H1 (cell line): ENCODE measurements around the gene RELB. TPM values are rescaled to one million over a fixed set of nuclear protein-coding genes. Genes with fewer than 3 reads are reported as not detected.

Experiments
- CTCF ChIA-PET: fragments of 300-600 bp; sonication (Branson Sonifier 250); formaldehyde crosslinking; loops from one replicate; lab custom pipeline; 2021; ENCODE audit not compliant: partially characterized antibody; lab: Charles Lee
- POLR2A ChIA-PET: fragments of 300-600 bp; sonication (Branson Sonifier 250); formaldehyde crosslinking; loops from one replicate; lab custom pipeline; 2021; ENCODE audit warnings: inconsistent platforms; ENCODE audit not compliant: partially characterized antibody; lab: Charles Lee
- DNase-seq, 2 experiments: peaks; one replicate each; pipeline versions ENCODE4 v3.0.0 to v3.0.0-alpha.2; 2010 to 2022; ENCODE audit warnings: low spot score in 2 of 2, low read depth in 1 of 2, mixed read lengths in 1 of 2
- FAIRE-seq: peaks from 2 replicates; lab custom pipeline; 2011; peaks lifted over from hg19 to GRCh38; lab: Jason Lieb, UNC
- H2AFZ ChIP-seq: 2 replicates; pipeline ENCODE4 v1.8.1; 2012; ENCODE audit warnings: low read length, inconsistent platforms
- H2AK5ac ChIP-seq: 2 replicates; pipeline ENCODE4 v1.6.1; 2013; ENCODE audit warnings: low read depth, low read length
- H2BK120ac ChIP-seq: replicated peaks from 2 replicates; pipeline ENCODE3; 2013; ENCODE audit warnings: low read depth, low read length, inconsistent platforms
- H2BK12ac ChIP-seq: 2 replicates; pipeline ENCODE4 v1.6.1; 2013; ENCODE audit warnings: low read depth, low read length
- H2BK15ac ChIP-seq: 2 replicates; pipeline ENCODE4 v1.6.1; 2013; ENCODE audit warnings: low read length
- H2BK20ac ChIP-seq: 2 replicates; pipeline ENCODE4 v1.6.1; 2013; ENCODE audit warnings: low read length
- H2BK5ac ChIP-seq: 2 replicates; pipeline ENCODE4 v1.6.1; 2013; ENCODE audit warnings: low read depth, low read length
- H3K14ac ChIP-seq: 2 replicates; pipeline ENCODE4 v1.6.1; 2013; ENCODE audit warnings: inconsistent platforms; ENCODE audit not compliant: insufficient read length
- H3K18ac ChIP-seq: 2 replicates; pipeline ENCODE4 v1.6.1; 2013; ENCODE audit warnings: low read length; ENCODE audit errors: extremely low read depth
- H3K23ac ChIP-seq: 2 replicates; pipeline ENCODE4 v1.6.1; 2013; ENCODE audit warnings: inconsistent platforms; ENCODE audit not compliant: insufficient read length
- H3K23me2 ChIP-seq: 2 replicates; pipeline ENCODE4 v1.6.1; 2013; ENCODE audit warnings: low read depth, low read length
- H3K27ac ChIP-seq: 2 replicates; pipeline ENCODE4 v1.6.1; 2011; ENCODE audit warnings: low read depth, low read length, inconsistent platforms
- H3K27me3 ChIP-seq, 4 experiments: replicated peaks in 1 of 4; 1 replicate in 1 of 4; 2 replicates in 3 of 4; pipeline versions ENCODE4 v1.6.1 to v1.8.1; 2011 to 2013; ENCODE audit warnings: low read length in 3 of 4, mild to moderate bottlenecking in 3 of 4, inconsistent platforms in 2 of 4, mixed read lengths in 2 of 4, moderate library complexity in 1 of 4; ENCODE audit not compliant: control insufficient read depth in 3 of 4, insufficient read depth in 3 of 4; ENCODE audit errors: extremely low read depth in 1 of 4
- H3K36me3 ChIP-seq, 4 experiments: 2 replicates each; pipeline versions ENCODE4 v1.6.1 to v1.8.1; 2011 to 2013; ENCODE audit warnings: mild to moderate bottlenecking in 4 of 4, low read length in 3 of 4, moderate library complexity in 2 of 4, control low read depth in 1 of 4, inconsistent platforms in 1 of 4; ENCODE audit not compliant: insufficient read depth in 4 of 4, control insufficient read depth in 2 of 4
- H3K4ac ChIP-seq: replicated peaks from 2 replicates; pipeline ENCODE3; 2013; ENCODE audit warnings: low read length, low read depth, mixed read lengths, inconsistent platforms; ENCODE audit not compliant: insufficient read length
- H3K4me1 ChIP-seq, 4 experiments: replicated peaks in 1 of 4; 1 replicate in 1 of 4; 2 replicates in 3 of 4; pipeline versions ENCODE4 v1.6.1 to v1.8.1; 2011 to 2013; ENCODE audit warnings: low read length in 3 of 4, inconsistent platforms in 2 of 4, mixed read lengths in 1 of 4; ENCODE audit not compliant: insufficient read depth in 4 of 4, control insufficient read depth in 3 of 4
- H3K4me2 ChIP-seq, 2 experiments: 2 replicates each; pipeline versions ENCODE4 v1.6.1 to v1.8.1; 2011 to 2013; ENCODE audit warnings: low read depth in 2 of 2, low read length in 2 of 2, control low read depth in 1 of 2, inconsistent platforms in 1 of 2, mild to moderate bottlenecking in 1 of 2; ENCODE audit not compliant: insufficient read depth in 1 of 2
- H3K4me3 ChIP-seq, 4 experiments: fragments of 200-600, 300-600 bp in 1 of 4; sonication (generic), shearing (Covaris generic), sonication (Bioruptor Twin) in 1 of 4; 2 replicates each; pipeline versions ENCODE4 v1.5.1 to v1.8.1; 2011 to 2016; ENCODE audit warnings: low read length in 4 of 4, low read depth in 3 of 4, control low read depth in 2 of 4, inconsistent platforms in 2 of 4, mild to moderate bottlenecking in 2 of 4, mixed read lengths in 1 of 4, moderate library complexity in 1 of 4; ENCODE audit not compliant: insufficient read depth in 2 of 4; ENCODE audit errors: extremely low read depth in 1 of 4
- H3K56ac ChIP-seq: replicated peaks from 2 replicates; pipeline ENCODE3; 2013; ENCODE audit warnings: low read depth, mild to moderate bottlenecking, mixed read lengths, low read length, inconsistent platforms; ENCODE audit not compliant: insufficient read length
- H3K79me1 ChIP-seq: 2 replicates; pipeline ENCODE4 v1.6.1; 2013; ENCODE audit warnings: low read depth, low read length, control low read depth
- H3K79me2 ChIP-seq, 2 experiments: 2 replicates each; pipeline versions ENCODE4 v1.6.1 to v1.8.1; 2012 to 2013; ENCODE audit warnings: low read length in 2 of 2, mild to moderate bottlenecking in 2 of 2, inconsistent platforms in 1 of 2; ENCODE audit not compliant: insufficient read depth in 2 of 2, control insufficient read depth in 1 of 2
- H3K9ac ChIP-seq, 4 experiments: replicated peaks in 1 of 4; 1 replicate in 1 of 4; 2 replicates in 3 of 4; pipeline versions ENCODE4 v1.6.1 to v1.8.1; 2011 to 2013; ENCODE audit warnings: low read depth in 3 of 4, low read length in 3 of 4, control low read depth in 2 of 4, mild to moderate bottlenecking in 2 of 4, moderate library complexity in 2 of 4, inconsistent platforms in 1 of 4; ENCODE audit errors: extremely low read depth in 1 of 4
- H3K9me3 ChIP-seq, 2 experiments: 2 replicates each; pipeline versions ENCODE4 v1.6.1 to v1.8.1; 2012 to 2013; ENCODE audit warnings: mild to moderate bottlenecking in 2 of 2, moderate library complexity in 2 of 2, control low read depth in 1 of 2, inconsistent platforms in 1 of 2, low read depth in 1 of 2, low read length in 1 of 2, mixed read lengths in 1 of 2; ENCODE audit not compliant: insufficient read depth in 2 of 2
- H4K20me1 ChIP-seq, 2 experiments: replicated peaks in 1 of 2; 2 replicates each; pipeline versions ENCODE3 to v1.8.1; 2011 to 2013; ENCODE audit warnings: inconsistent platforms in 2 of 2, low read length in 2 of 2, mild to moderate bottlenecking in 1 of 2; ENCODE audit not compliant: insufficient read depth in 2 of 2, control insufficient read depth in 1 of 2
- H4K5ac ChIP-seq: 2 replicates; pipeline ENCODE4 v1.6.1; 2013; ENCODE audit warnings: low read length, low read depth, mixed read lengths, inconsistent platforms; ENCODE audit not compliant: insufficient read length
- H4K8ac ChIP-seq: 2 replicates; pipeline ENCODE4 v1.8.0; 2013; ENCODE audit warnings: mild to moderate bottlenecking, moderate library complexity, low read length, inconsistent platforms; ENCODE audit not compliant: insufficient read depth; ENCODE audit errors: extremely low read depth
- H4K91ac ChIP-seq: replicated peaks from 2 replicates; pipeline ENCODE3; 2013; ENCODE audit warnings: low read length, mixed read lengths, inconsistent platforms; ENCODE audit not compliant: insufficient read length
- BCL11A ChIP-seq, 2 experiments: IDR thresholded peaks; one replicate each; pipeline ENCODE4 v1.6.1; 2011; ENCODE audit warnings: low read depth in 2 of 2, low read length in 2 of 2, mild to moderate bottlenecking in 2 of 2
- EP300 ChIP-seq, 2 experiments: IDR thresholded peaks; 1 replicate in 1 of 2; 2 replicates in 1 of 2; pipeline ENCODE4 v1.6.1; 2011 to 2012; ENCODE audit warnings: low read depth in 2 of 2, low read length in 2 of 2, mild to moderate bottlenecking in 2 of 2, borderline replicate concordance in 1 of 2, inconsistent platforms in 1 of 2, moderate library complexity in 1 of 2
- JUN ChIP-seq: IDR thresholded peaks from 2 replicates; pipeline ENCODE4 v1.6.1; 2011; ENCODE audit warnings: low read depth, mild to moderate bottlenecking, improper control_type of control experiment, low read length
- JUND ChIP-seq: IDR thresholded peaks from 2 replicates; pipeline ENCODE4 v1.6.1; 2011; ENCODE audit warnings: mild to moderate bottlenecking, improper control_type of control experiment, low read length
- KDM1A ChIP-seq: fragments of 200-600, 300-600 bp; sonication (generic); IDR thresholded peaks from 2 replicates; pipeline ENCODE4 v1.7.1; 2016; ENCODE audit warnings: mild to moderate bottlenecking, low read length, borderline replicate concordance
- POLR2A ChIP-seq, 2 experiments: IDR thresholded peaks; 1 replicate in 1 of 2; 2 replicates in 1 of 2; pipeline ENCODE4 v1.6.1; 2011; ENCODE audit warnings: low read depth in 2 of 2, low read length in 2 of 2, mild to moderate bottlenecking in 2 of 2; ENCODE audit errors: control extremely low read depth in 1 of 2
- POLR2AphosphoS5 ChIP-seq: IDR thresholded peaks from 2 replicates; pipeline ENCODE4 v1.6.1; 2011; ENCODE audit warnings: low read depth, low read length
- RFX5 ChIP-seq: IDR thresholded peaks from 2 replicates; pipeline ENCODE4 v1.6.1; 2011; ENCODE audit warnings: low read depth, low read length, improper control_type of control experiment, borderline replicate concordance
- SP4 ChIP-seq: IDR thresholded peaks from 2 replicates; pipeline ENCODE4 v1.6.1; 2012; ENCODE audit warnings: low read length, inconsistent platforms
- SRF ChIP-seq: IDR thresholded peaks from 2 replicates; pipeline ENCODE4 v1.6.1; 2011; ENCODE audit warnings: mild to moderate bottlenecking, low read depth, low read length, moderate library complexity
- YY1 ChIP-seq: IDR thresholded peaks from 2 replicates; pipeline ENCODE4 v1.6.1; 2011; ENCODE audit warnings: low read depth, mild to moderate bottlenecking, low read length
- ZNF274 ChIP-seq: IDR thresholded peaks from 2 replicates; pipeline ENCODE4 v1.7.0; 2012; ENCODE audit warnings: low read length, borderline replicate concordance; ENCODE audit errors: extremely low read depth
- WGBS, 2 experiments: shearing (Covaris generic) in 1 of 2; methylation state at CpG; one replicate each; pipeline versions ENCODE4 v1.1.6 to v1.1.7; 2013 to 2015; ENCODE audit warnings: low lambda C conversion rate in 2 of 2, mixed read lengths in 2 of 2, inconsistent platforms in 1 of 2, low coverage in 1 of 2, missing lambda C conversion rate in 1 of 2; ENCODE audit not compliant: insufficient replicate concordance in 2 of 2, insufficient coverage in 1 of 2, insufficient read length in 1 of 2; ENCODE audit errors: extremely low coverage in 1 of 2, missing lambda C conversion rate in 1 of 2; 5-methylcytosine and 5-hydroxymethylcytosine counted together
- polyA plus RNA-seq, 7 experiments: library from polyadenylated mRNA; depleted of rRNA in 3 of 7; stranded (reverse) in 5 of 7; unstranded in 2 of 7; fragments of >200 nt in 5 of 7; fragments of 200-250 nt in 2 of 7; gene quantifications; 1 replicate in 5 of 7; 2 replicates in 1 of 7; 4 replicates in 1 of 7; pipeline versions ENCODE4 v1.2.1 to v1.2.3, GENCODE V29; 2011 to 2013; ENCODE audit warnings: missing spikeins in 2 of 7, mixed read lengths in 2 of 7
- total RNA-seq: library from RNA; stranded (reverse); fragmentation: NEBNext Ultra II Directional; extraction: Animal tissue kit (Norgen Biotek cat#: 25700); gene quantifications from 2 replicates; pipeline ENCODE4 v1.2.1, GENCODE V29; 2021
- TF ChIP-seq, protein P1 (sequence below): IDR thresholded peaks from 2 replicates; pipeline ENCODE4 v1.6.1; 2012; ENCODE audit warnings: inconsistent platforms

Gene RELB
- total and polyA plus RNA-seq, 2 of the 8 experiments (the other 6 are each of a cell fraction or from before 2014, with no cell fraction given): 10.0 to 13.1 TPM

DNA sequence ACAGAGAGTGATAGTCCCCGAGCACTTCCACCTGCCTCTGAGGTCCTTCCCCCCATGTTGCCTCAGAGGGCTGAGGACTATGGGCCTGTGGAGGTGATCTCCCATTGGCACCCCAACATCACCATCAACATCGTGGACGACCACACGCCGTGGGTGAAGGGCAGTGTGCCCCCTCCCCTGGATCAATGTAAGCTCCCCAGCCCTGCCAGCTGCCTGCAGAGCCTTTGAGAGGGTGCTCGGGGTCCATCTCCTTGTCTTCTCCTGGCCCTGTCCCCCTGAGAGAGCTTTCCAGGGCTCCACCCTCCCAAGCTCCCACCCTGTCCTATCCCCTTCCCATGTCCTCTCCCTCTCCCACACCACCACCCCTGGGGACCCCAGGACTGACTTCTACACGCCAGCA lies 14.9 kb upstream of the RELB start:
- no peak overlapping the region for H2BK15ac ChIP-seq
- FAIRE-seq (no peak), DNase-seq (no peak)
- no peak overlapping the region for H4K8ac ChIP-seq
- no peaks in the 10 kb centered on the region for H3K79me2 ChIP-seq
- no peak overlapping the region for H3K23ac ChIP-seq
- no peaks in the 10 kb centered on the region for H3K79me1 ChIP-seq
- H3K9ac ChIP-seq: no peak overlapping the region
- H3K56ac ChIP-seq: no peak overlapping the region
- no peak overlapping the region for H2BK20ac ChIP-seq
- no peak overlapping the region for H3K4ac ChIP-seq
- no peak overlapping the region for H2AFZ ChIP-seq
- no peak overlapping the region for H2BK12ac ChIP-seq
- H3K4me1 ChIP-seq: no peaks in the 10 kb centered on the region
- H3K18ac ChIP-seq: no peak overlapping the region
- no peaks in the 10 kb centered on the region for H3K9me3 ChIP-seq
- H4K20me1 ChIP-seq: peaks cover 2 to 14% of the 10 kb centered on the region in 2 experiments
- no peak overlapping the region for H3K27ac ChIP-seq
- TF ChIP-seq, protein P1, sequence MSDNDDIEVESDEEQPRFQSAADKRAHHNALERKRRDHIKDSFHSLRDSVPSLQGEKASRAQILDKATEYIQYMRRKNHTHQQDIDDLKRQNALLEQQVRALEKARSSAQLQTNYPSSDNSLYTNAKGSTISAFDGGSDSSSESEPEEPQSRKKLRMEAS: no peak
- no peak for TF ChIP-seq POLR2AphosphoS5
- TF ChIP-seq JUN: no peak
- TF ChIP-seq YY1: no peak
- no peak for TF ChIP-seq JUND
- no peak for TF ChIP-seq EP300 (IDR thresholded peaks at IDR 0.05; ENCODE audit: borderline replicate concordance in 1 of 2, low read depth in 2 of 2, low read length in 2 of 2)
- TF ChIP-seq BCL11A (IDR thresholded peaks at IDR 0.05; ENCODE audit: low read depth in 2 of 2, low read length in 2 of 2): no peak
- no peak for TF ChIP-seq SP4
- TF ChIP-seq ZNF274: no peak
- no peak for TF ChIP-seq SRF
- no peak for TF ChIP-seq KDM1A
- TF ChIP-seq POLR2A (IDR thresholded peaks at IDR 0.05; ENCODE audit: control extremely low read depth in 1 of 2, low read depth in 2 of 2, low read length in 2 of 2): no peak
- TF ChIP-seq RFX5: no peak
- H3K23me2 ChIP-seq: no peaks in the 10 kb centered on the region
- H4K5ac ChIP-seq: no peak overlapping the region
- ChIA-PET POLR2A (interaction anchor here (0.8 to 1.7 kb wide), 5 partner anchors 9 to 89 kb away, joined by 3 to 4 read pairs (median 3); no protein-coding TSS in a partner anchor), CTCF (interaction anchor here (1.0 to 1.9 kb wide), 4 partner anchors 11 to 82 kb away, joined by 5 to 6 read pairs (median 5); no protein-coding TSS in a partner anchor)
- peaks cover 6 to 19% (median 12%) of the 10 kb centered on the region in 4 experiments; a peak in 6 of 8 replicates for H3K36me3 ChIP-seq
- H2BK120ac ChIP-seq: no peak overlapping the region
- no peak overlapping the region for H3K4me3 ChIP-seq
- no peak overlapping the region for H3K4me2 ChIP-seq
- 85% methylated on average over 3 of the region's 7 CpGs; no CpG with 5 or more reads in 1 of the 2 experiments for WGBS, 2 experiments
- no peaks in the 10 kb centered on the region for H3K27me3 ChIP-seq
- H4K91ac ChIP-seq: no peak overlapping the region
- no peak overlapping the region for H2AK5ac ChIP-seq
- no peak overlapping the region for H3K14ac ChIP-seq
- H2BK5ac ChIP-seq: no peak overlapping the region
